ENCODE measurements around the gene SCNN1B. TPM values are rescaled to one million over a fixed set of nuclear protein-coding genes. Genes with fewer than 3 reads are reported as not detected.

SCNN1B gene
- total and polyA plus RNA-seq, 3 experiments from 2014 or later = not detected

GRCh38 chr16:23406024-23406423 is 103.9 kb downstream of the SCNN1B start:
- no peak for DNase-seq
- Histone ChIP-seq H3K36me3 (ENCODE audit: insufficient read depth, low read length) (peaks cover 37% of the 10 kb centered on the region), H3K27ac (ENCODE audit: low read depth, low read length) (no peak overlapping the region), H3K9me3 (ENCODE audit: low read length) (no peaks in the 10 kb centered on the region), H3K4me3 (ENCODE audit: low read length) (no peak overlapping the region), H3K4me1 (ENCODE audit: insufficient read depth, low read length) (no peaks in the 10 kb centered on the region), H3K27me3 (ENCODE audit: insufficient read depth, low read length, poor library complexity, severe bottlenecking) (no peaks in the 10 kb centered on the region)
- ChIA-PET CTCF (no interaction called here), POLR2A (interaction anchor here (0.6 kb wide), 1 partner anchor 16 kb away, joined by 5 read pairs; no protein-coding TSS in a partner anchor)
- H3K36me3 Mint-ChIP-seq = peaks cover 7 to 86% (median 39%) of the 10 kb centered on the region in 3 donors
- no peaks in the 10 kb centered on the region for H3K27me3 Mint-ChIP-seq
- no peaks in the 10 kb centered on the region for H3K4me1 Mint-ChIP-seq
- H3K4me3 Mint-ChIP-seq = no peak overlapping the region
- no peaks in the 10 kb centered on the region for H3K9me3 Mint-ChIP-seq
- no peak overlapping the region for H3K27ac Mint-ChIP-seq

DNA sequence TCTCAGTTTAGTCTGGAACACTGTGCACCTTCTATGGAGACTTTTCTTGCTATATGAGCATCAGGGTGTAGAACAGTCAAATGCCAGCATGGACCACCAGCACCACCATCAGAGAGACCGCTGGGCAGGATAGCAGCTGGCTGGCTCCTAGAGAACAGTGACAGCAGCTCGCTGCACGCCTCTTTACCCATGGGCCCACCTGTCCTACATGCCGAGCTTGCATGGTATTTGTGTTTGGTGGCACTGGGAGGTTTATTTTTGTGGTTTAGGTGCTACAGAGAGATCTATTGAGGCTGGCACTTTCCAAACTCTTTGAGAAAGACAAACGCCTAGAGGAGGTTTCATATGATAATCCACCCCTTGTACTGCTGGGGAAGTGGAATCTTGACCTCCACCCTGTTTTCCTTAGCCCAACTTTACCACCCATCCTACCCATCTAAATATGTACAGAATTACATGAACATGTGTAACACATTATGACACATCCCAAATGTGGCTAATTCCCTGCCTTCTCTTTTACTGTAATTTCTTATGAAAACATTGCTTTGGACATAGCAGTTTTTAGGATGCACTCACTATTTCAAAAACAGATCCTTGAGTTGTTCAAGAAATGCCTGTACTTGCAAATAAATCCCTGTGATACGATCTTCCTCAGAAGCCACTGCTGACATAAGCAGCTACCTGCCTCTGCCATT is 104.6 kb downstream of the SCNN1B start:
- CTCF ChIA-PET = no interaction called here
- H3K36me3 Mint-ChIP-seq = peaks cover 8 to 86% (median 37%) of the 10 kb centered on the region in 3 donors
- no peaks in the 10 kb centered on the region for H3K27me3 ChIP-seq (ENCODE audit: insufficient read depth, low read length, poor library complexity, severe bottlenecking)
- no peaks in the 10 kb centered on the region for H3K4me1 Mint-ChIP-seq
- H3K27ac ChIP-seq (ENCODE audit: low read depth, low read length) = no peak overlapping the region
- H3K36me3 ChIP-seq (ENCODE audit: insufficient read depth, low read length) = peaks cover 31% of the 10 kb centered on the region
- no peak overlapping the region for H3K4me3 ChIP-seq (ENCODE audit: low read length)
- no peak overlapping the region for H3K4me3 Mint-ChIP-seq
- no peak for DNase-seq
- no peaks in the 10 kb centered on the region for H3K9me3 ChIP-seq (ENCODE audit: low read length)
- POLR2A ChIA-PET = no interaction called here
- no peaks in the 10 kb centered on the region for H3K4me1 ChIP-seq (ENCODE audit: insufficient read depth, low read length)
- no peaks in the 10 kb centered on the region for H3K27me3 Mint-ChIP-seq
- no peaks in the 10 kb centered on the region for H3K9me3 Mint-ChIP-seq
- peak overlapping the region in 1 of 8 donors; percentile 55 for H3K27ac Mint-ChIP-seq

- ChIA-PET POLR2A (no interaction called here), CTCF (no interaction called here)
- Mint-ChIP-seq H3K27me3 (no peaks in the 10 kb centered on the region), H3K4me1 (no peaks in the 10 kb centered on the region), H3K36me3 (peaks cover 8 to 88% (median 33%) of the 10 kb centered on the region in 3 donors), H3K27ac (peak overlapping the region in 1 of 8 donors; percentile 51), H3K4me3 (no peak overlapping the region), H3K9me3 (no peaks in the 10 kb centered on the region)
- H3K9me3 ChIP-seq (ENCODE audit: low read length) = no peaks in the 10 kb centered on the region
- no peak overlapping the region for H3K4me3 ChIP-seq (ENCODE audit: low read length)
- H3K27ac ChIP-seq (ENCODE audit: low read depth, low read length) = no peak overlapping the region
- DNase-seq = no peak
- peaks cover 33% of the 10 kb centered on the region for H3K36me3 ChIP-seq (ENCODE audit: insufficient read depth, low read length)
- H3K4me1 ChIP-seq (ENCODE audit: insufficient read depth, low read length) = no peaks in the 10 kb centered on the region
- no peaks in the 10 kb centered on the region for H3K27me3 ChIP-seq (ENCODE audit: insufficient read depth, low read length, poor library complexity, severe bottlenecking)
These were observed 105.5 kb downstream of the SCNN1B start for GRCh38 chr16:23407436-23408127.

GRCh38 chr16:23408242-23408822 is 106.2 kb downstream of the SCNN1B start:
- ChIA-PET POLR2A (no interaction called here), CTCF (no interaction called here)
- Histone ChIP-seq H3K27ac (ENCODE audit: low read depth, low read length) (no peak overlapping the region), H3K36me3 (ENCODE audit: insufficient read depth, low read length) (peaks cover 34% of the 10 kb centered on the region), H3K4me3 (ENCODE audit: low read length) (no peak overlapping the region), H3K4me1 (ENCODE audit: insufficient read depth, low read length) (no peaks in the 10 kb centered on the region), H3K27me3 (ENCODE audit: insufficient read depth, low read length, poor library complexity, severe bottlenecking) (no peaks in the 10 kb centered on the region), H3K9me3 (ENCODE audit: low read length) (no peaks in the 10 kb centered on the region)
- H3K9me3 Mint-ChIP-seq = no peaks in the 10 kb centered on the region
- H3K36me3 Mint-ChIP-seq = peaks cover 8 to 88% (median 28%) of the 10 kb centered on the region in 3 donors
- no peaks in the 10 kb centered on the region for H3K4me1 Mint-ChIP-seq
- DNase-seq = no peak
- H3K4me3 Mint-ChIP-seq = no peak overlapping the region
- peak overlapping the region in 1 of 8 donors; percentile 18 for H3K27ac Mint-ChIP-seq
- no peaks in the 10 kb centered on the region for H3K27me3 Mint-ChIP-seq

DNA sequence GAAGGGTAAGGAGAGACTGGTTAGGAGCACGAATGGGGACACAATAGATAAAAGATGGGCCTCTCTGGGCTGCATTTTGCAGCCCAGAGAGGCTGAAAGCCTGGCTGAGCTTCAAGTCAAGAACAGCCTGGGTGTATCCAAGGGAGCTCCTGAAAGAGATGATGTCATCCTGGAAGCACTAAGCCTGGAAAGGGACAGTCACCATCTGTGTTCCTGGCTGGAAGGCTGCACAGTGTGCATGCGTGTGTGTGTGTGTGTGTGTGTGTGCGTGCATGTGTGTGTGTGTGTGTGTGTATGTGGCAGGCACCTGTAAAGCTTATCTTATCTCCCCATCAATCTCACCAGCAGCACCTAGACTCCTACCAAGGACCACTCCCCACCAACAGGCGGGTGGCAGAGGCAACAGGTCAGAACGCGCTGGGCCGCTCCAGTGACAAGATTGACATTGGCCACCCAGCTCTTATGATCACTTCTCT is 106.8 kb downstream of the SCNN1B start:
- ChIA-PET POLR2A (no interaction called here), CTCF (no interaction called here)
- Mint-ChIP-seq H3K4me1 (no peaks in the 10 kb centered on the region), H3K27me3 (no peaks in the 10 kb centered on the region), H3K4me3 (no peak overlapping the region), H3K36me3 (peaks cover 8 to 88% (median 30%) of the 10 kb centered on the region in 3 donors), H3K27ac (peak overlapping the region in 1 of 8 donors; percentile 18), H3K9me3 (no peaks in the 10 kb centered on the region)
- H3K9me3 ChIP-seq (ENCODE audit: low read length) = no peaks in the 10 kb centered on the region
- no peaks in the 10 kb centered on the region for H3K27me3 ChIP-seq (ENCODE audit: insufficient read depth, low read length, poor library complexity, severe bottlenecking)
- no peak for DNase-seq
- no peak overlapping the region for H3K27ac ChIP-seq (ENCODE audit: low read depth, low read length)
- H3K4me3 ChIP-seq (ENCODE audit: low read length) = no peak overlapping the region
- H3K36me3 ChIP-seq (ENCODE audit: insufficient read depth, low read length) = peaks cover 33% of the 10 kb centered on the region
- H3K4me1 ChIP-seq (ENCODE audit: insufficient read depth, low read length) = no peaks in the 10 kb centered on the region

DNA sequence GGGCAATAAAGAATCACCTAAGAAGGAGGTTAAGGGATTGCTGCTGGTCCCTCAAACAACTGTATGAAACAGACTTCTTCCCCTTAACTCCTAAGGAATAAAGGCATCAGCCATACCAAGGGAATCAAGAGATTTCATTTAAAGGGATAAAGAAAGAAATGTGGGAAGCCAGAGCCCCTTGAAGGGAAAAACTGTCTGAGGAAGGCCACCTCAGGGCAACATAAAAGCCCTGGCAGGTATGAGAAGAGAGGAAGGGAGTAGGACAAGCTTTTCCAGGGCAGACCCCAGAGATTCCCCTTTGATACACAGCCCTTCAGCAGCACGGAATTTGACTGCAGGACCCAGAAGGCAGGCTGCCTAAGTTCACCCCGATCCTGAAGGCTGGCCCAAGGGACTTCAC is 107.4 kb downstream of the SCNN1B start:
- ChIA-PET CTCF (no interaction called here), POLR2A (no interaction called here)
- Mint-ChIP-seq H3K27me3 (no peaks in the 10 kb centered on the region), H3K36me3 (peaks cover 8 to 87% (median 28%) of the 10 kb centered on the region in 3 donors), H3K4me3 (no peak overlapping the region), H3K9me3 (no peaks in the 10 kb centered on the region), H3K4me1 (no peaks in the 10 kb centered on the region), H3K27ac (peak overlapping the region in 1 of 8 donors; percentile 48)
- peaks cover 35% of the 10 kb centered on the region for H3K36me3 ChIP-seq (ENCODE audit: insufficient read depth, low read length)
- H3K9me3 ChIP-seq (ENCODE audit: low read length) = no peaks in the 10 kb centered on the region
- H3K27ac ChIP-seq (ENCODE audit: low read depth, low read length) = no peak overlapping the region
- H3K4me3 ChIP-seq (ENCODE audit: low read length) = no peak overlapping the region
- no peaks in the 10 kb centered on the region for H3K4me1 ChIP-seq (ENCODE audit: insufficient read depth, low read length)
- H3K27me3 ChIP-seq (ENCODE audit: insufficient read depth, low read length, poor library complexity, severe bottlenecking) = no peaks in the 10 kb centered on the region
- no peak for DNase-seq

DNA sequence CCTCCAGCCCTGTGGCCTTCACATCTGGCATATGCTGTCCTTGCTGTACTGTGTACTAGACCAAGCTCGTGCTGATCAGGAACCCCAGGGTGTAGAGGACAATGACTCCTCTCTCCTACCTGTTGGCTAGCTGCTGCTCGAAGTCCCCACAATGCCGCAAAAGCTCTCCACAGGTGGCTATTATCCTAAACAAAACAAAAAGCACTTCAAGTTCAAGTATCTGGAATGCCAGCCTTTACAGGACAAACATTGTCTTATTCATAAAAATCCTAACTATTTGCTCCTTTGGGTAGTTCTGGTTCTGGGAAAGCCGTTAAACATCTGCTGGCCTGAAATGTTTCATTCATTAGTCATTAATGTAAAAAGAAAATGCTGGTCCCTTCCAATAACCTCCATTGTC is 108.1 kb downstream of the SCNN1B start:
- Mint-ChIP-seq H3K36me3 (peaks cover 8 to 87% (median 28%) of the 10 kb centered on the region in 3 donors), H3K4me1 (no peaks in the 10 kb centered on the region), H3K27ac (peak overlapping the region in 1 of 8 donors; percentile 58), H3K4me3 (no peak overlapping the region), H3K27me3 (no peaks in the 10 kb centered on the region), H3K9me3 (no peaks in the 10 kb centered on the region)
- Histone ChIP-seq H3K4me3 (ENCODE audit: low read length) (no peak overlapping the region), H3K9me3 (ENCODE audit: low read length) (no peaks in the 10 kb centered on the region), H3K27me3 (ENCODE audit: insufficient read depth, low read length, poor library complexity, severe bottlenecking) (no peaks in the 10 kb centered on the region), H3K27ac (ENCODE audit: low read depth, low read length) (no peak overlapping the region), H3K36me3 (ENCODE audit: insufficient read depth, low read length) (peaks cover 35% of the 10 kb centered on the region), H3K4me1 (ENCODE audit: insufficient read depth, low read length) (no peaks in the 10 kb centered on the region)
- ChIA-PET CTCF (no interaction called here), POLR2A (no interaction called here)
- no peak for DNase-seq

DNA sequence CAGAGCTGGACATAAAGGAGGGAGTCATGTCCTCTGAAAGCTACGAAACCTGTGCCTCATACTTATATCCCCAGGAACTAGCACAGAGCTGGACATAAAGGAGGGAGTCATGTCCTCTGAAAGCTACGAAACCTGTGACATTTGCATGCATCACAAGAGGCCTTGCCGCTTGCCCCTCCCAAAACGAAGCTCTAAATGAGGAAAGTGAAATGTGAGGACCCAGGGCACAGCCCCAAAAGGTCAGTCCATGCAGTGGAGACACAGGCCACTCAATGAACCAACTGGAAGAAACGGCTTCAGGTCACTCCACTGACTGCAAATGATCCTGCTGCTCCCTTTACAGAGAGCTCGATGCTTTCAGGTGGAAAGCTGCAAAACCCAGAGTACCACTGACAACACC is 112.6 kb downstream of the SCNN1B start:
- Mint-ChIP-seq H3K36me3 (peaks cover 8 to 83% (median 16%) of the 10 kb centered on the region in 3 donors), H3K27me3 (no peaks in the 10 kb centered on the region), H3K27ac (no peak overlapping the region), H3K4me3 (no peak overlapping the region), H3K9me3 (no peaks in the 10 kb centered on the region), H3K4me1 (no peaks in the 10 kb centered on the region)
- H3K4me1 ChIP-seq (ENCODE audit: insufficient read depth, low read length) = no peaks in the 10 kb centered on the region
- ChIA-PET CTCF (interaction anchor here (2.7 kb wide), 1 partner anchor 20 kb away, joined by 17 read pairs; no protein-coding TSS in a partner anchor), POLR2A (no interaction called here)
- no peak for DNase-seq
- no peak overlapping the region for H3K4me3 ChIP-seq (ENCODE audit: low read length)
- no peaks in the 10 kb centered on the region for H3K9me3 ChIP-seq (ENCODE audit: low read length)
- H3K36me3 ChIP-seq (ENCODE audit: insufficient read depth, low read length) = peaks cover 42% of the 10 kb centered on the region
- H3K27me3 ChIP-seq (ENCODE audit: insufficient read depth, low read length, poor library complexity, severe bottlenecking) = no peaks in the 10 kb centered on the region
- H3K27ac ChIP-seq (ENCODE audit: low read depth, low read length) = no peak overlapping the region

Measured in CD8-positive, alpha-beta memory T cell (primary cell).